ENCODE results near the gene CTNNA1.
"Not testable (repeated sequence)": the region's sequence is repeated elsewhere in the genome, so short reads cannot be mapped to it uniquely, and the experiment has no call there.

The CTNNA1 gene

GRCh38 chr5:138898299-138898698, 145.1 kb downstream of the CTNNA1 start:
- DNase-seq (ENCODE audit: low read depth, low spot score) = no peak

DNA sequence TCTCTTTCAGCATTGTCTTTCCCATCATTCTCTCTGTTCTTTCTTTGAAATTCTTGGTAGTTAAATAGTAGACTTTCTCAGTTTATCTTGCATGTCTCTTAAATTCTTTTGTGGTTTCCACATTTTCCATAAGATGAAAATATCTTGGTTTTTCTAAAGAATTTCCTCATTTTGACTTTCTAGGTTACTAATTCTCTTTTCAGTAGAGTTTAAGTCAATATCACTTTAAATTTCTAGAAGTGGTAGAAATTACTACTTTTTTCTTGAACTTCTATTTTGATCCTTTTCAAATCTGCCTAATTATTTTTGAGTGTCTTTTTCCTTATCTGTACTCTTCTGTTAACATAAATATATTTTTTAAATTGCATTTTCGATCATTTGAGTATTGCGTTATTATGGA, 145.5 kb downstream of the CTNNA1 start:
- no peak for DNase-seq (ENCODE audit: low read depth, low spot score)

DNA sequence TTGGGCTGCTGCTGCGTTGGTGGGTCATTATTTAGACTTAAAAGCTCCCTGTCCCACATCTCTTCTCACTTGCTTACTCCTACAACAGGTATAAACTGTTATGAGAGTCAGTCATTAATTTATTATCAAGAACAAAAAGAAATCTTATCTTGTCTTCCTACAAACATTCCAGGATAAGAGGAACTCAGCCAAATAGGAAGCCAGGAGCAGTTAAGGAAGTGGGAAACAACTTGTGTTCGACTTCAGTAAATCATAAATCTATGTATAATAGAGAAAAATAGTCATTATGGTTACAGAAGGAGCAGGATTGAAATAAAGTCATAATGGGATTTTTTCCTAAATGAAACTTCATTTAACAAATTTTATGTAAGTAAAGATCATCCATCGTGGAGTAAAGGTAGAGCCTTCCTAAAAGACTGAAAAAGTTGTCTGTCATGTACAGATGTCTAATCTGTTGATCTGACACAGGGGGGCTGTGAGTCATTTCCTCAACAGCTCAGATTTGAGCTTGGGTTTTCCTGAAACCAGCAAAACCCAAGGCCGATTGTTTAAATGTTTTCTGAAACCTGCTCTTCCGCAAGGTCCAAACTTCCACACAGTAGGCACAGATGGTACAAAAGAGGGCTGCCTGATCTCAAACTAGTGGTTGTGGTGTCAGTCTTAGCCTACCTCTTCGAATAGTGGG, 147.2 kb downstream of the CTNNA1 start:
- no peak for DNase-seq (ENCODE audit: low read depth, low spot score)

DNA sequence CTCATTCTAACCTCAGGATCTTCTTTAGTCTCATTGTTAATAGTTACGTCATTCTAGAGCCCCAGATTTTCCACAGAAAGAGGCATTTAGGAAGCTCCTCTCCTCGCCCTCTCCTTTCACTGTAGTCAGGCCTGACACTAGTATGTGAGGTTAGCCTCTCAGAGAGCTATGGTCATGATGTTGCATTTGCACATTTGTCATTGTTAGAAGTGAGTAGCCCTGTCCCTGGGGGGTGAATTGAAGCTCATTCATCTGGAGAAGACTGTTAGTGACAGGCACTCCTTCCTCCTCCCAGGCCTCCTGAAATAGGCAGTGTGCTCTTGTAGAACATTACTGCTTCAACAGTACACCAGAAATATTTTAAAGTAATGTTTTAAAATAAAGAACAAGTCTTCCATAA, 148.5 kb downstream of the CTNNA1 start:
- DNase-seq (ENCODE audit: low read depth, low spot score) = no peak

- DNase-seq (ENCODE audit: low read depth, low spot score) = no peak
These were observed 150.0 kb downstream of the CTNNA1 start for GRCh38 chr5:138903130-138903775.

- no peak for DNase-seq (ENCODE audit: low read depth, low spot score)
These were observed 152.3 kb downstream of the CTNNA1 start for GRCh38 chr5:138905541-138905940.

DNA sequence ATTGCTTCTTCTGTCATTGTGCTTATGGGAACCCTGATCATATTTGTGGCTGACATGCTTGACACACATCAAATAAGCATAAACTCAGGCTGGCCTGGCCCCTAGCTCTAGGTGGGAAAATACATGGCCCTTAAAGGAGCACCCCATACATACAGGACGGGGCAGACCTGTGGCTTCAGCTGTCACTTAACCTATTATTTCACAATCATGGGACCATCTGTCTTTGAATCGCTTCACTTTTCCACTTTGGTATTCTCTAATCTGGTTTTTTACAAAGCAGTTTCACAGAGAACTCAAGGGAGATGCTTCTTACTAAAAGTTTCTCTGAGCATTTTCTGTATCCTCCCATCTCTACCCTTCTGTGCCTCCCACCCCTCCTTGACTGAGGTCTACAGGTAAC, 156.5 kb downstream of the CTNNA1 start:
- no peak for DNase-seq (ENCODE audit: low read depth, low spot score)

DNA sequence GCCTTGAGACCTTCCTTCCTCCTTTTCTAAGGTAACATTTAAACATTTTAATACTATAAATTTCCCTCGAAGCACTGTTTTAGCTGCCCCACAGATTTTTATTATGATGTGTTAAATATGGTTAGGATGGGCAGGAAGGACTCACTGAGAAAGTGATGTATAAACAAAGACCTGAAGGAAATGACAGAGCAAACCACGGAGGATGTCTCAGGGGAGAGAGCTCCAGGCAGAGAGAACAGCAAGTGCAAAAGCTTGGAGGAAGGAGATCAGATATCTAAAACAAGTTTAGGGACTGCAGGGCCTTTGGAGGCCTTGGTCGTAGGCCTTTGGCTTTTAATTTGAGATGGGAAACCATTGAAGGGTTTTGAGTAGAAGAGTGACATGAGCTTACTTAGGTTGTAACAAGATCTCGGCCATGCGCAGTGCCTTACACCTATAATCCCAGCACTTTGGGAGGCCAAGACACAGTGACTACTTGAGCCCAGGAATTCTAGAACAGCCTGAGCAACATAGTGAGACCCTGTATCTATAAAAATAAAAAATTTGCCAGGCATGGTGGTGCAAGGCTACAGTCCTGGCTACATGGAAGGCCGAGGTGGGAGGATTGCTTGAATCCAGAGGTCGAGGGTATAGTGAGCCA, 157.4 kb downstream of the CTNNA1 start:
- DNase-seq (ENCODE audit: low read depth, low spot score) = no peak

- DNase-seq (ENCODE audit: low read depth, low spot score) = no peak
These were observed 158.2 kb downstream of the CTNNA1 start for GRCh38 chr5:138911441-138911840.

DNA sequence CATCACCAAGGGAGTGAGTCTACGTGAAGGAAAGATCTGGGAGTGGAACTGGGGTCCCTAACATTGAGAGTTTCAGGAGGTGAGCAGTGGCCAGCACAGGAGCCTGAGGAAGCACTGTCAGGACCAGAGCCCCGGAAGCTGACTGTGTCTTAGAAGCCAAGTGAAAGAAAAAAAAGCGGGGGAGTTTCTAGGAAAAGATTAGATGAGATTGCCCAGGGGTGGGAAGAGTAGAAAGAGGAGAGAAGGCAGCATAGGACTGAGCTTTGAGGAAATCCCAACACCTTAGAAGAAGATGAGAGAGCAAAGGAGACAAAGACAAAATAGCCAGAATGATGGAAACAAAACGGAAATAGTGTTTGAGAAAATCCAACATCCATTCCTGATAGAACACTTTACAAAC, 158.9 kb downstream of the CTNNA1 start:
- DNase-seq (ENCODE audit: low read depth, low spot score) = no peak

DNA sequence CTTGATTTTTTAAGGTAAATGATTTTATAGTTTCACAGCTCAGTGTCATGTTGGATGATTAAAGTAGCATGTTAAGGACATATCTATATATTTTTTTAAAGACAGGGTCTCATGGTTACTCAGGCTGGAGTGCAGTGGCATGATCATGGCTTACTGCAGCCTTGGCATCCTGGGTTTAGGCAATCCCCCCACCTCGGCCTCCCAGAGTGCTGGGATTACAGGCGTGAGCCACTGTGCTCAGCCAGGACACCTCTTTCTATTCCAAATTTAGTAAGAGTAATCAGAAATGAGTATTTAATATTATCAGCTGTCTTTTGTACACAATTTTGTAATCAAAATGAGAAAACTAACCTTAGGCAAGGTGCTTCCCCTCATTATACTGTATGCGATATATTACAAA, 160.5 kb downstream of the CTNNA1 start:
- no peak for DNase-seq (ENCODE audit: low read depth, low spot score)

- DNase-seq (ENCODE audit: low read depth, low spot score) = no peak
These were observed 161.1 kb downstream of the CTNNA1 start for GRCh38 chr5:138914338-138914737.

DNA sequence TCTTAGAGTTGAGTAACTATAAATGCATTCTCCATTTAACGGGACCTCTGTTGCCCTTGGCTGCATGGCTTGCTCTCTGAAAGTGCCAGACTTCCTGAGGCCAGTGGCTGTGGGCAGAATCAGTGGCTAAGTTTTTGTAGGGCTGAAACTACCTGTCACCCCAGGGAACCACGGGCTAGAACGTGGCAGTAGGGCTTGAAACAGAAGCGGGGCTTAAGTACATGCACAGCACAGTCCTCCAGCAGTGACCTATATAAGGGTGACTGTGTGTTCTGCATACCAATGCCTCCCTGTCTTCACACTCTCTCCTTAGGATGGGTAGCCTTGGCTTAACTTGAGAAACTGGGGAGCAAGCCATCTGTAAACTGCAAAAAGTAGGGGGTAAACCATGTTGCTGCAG, 165.5 kb downstream of the CTNNA1 start:
- DNase-seq (ENCODE audit: low read depth, low spot score) = no peak

DNA sequence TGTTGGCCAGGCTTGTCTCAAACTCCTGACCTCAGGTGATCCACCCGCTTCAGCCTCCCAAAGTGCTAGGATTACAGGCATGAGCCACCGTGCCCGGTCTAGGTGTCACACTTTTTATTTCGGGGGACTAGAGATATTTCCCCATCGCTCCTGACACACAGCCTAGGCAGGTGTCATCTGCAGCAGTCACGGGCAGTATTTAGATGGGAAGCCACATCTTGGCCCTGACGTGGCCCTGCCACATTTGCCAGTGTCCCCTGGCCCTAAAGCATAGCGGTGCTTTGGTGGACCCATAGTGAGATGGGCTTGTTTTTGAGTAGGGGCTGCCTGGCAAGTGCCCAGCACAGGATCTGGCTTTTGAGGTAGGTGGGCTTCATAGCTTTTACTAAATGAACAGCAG, 167.0 kb downstream of the CTNNA1 start:
- no peak for DNase-seq (ENCODE audit: low read depth, low spot score)

DNA sequence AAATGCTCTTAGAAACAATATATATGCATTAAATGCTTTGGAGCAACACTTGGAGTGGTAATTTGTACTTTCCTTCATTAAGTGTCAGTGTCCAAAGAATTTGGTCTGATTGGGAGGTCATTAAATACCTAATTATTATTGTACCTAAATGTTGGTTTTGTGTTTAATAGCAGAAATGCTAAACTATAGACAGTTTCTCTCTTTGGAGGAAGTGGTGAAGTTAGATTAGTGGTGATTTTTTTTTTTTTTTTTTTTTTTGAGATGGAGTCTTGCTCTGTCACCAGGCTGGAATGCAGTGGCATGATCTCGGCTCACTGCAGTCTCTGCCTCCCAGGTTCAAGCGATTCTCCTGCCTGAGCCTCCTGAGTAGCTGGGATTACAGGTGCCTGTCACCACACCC, 168.1 kb downstream of the CTNNA1 start:
- DNase-seq (ENCODE audit: low read depth, low spot score) = not testable (repeated sequence)

- DNase-seq (ENCODE audit: low read depth, low spot score) = no peak
These were observed 169.3 kb downstream of the CTNNA1 start for GRCh38 chr5:138922494-138922893.

DNA sequence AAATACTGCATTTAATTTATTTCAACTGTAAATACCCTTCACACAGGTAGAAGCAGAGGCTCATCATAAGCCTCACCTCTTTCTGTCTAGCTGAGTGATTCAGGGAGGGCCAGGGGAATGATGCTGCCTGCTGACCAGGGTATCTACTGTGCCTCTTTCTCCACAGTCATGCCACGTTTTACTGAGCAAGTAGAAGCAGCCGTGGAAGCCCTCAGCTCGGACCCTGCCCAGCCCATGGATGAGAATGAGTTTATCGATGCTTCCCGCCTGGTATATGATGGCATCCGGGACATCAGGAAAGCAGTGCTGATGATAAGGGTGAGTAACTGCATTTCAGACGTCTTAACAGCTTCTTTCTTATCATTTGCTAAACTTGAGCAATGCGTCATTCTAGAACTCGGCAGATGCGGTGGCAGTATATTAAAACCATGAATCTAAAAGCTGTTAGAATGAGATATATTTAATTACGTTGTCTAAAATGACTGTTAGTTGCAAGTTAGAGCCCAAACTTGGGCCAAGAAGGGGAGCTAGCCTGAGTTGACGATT, 171.9 kb downstream of the CTNNA1 start:
- DNase-seq (ENCODE audit: low read depth, low spot score) = no peak

- no peak for DNase-seq (ENCODE audit: low read depth, low spot score)
These were observed 173.0 kb downstream of the CTNNA1 start for GRCh38 chr5:138926257-138926656.

GRCh38 chr5:138926688-138927448, 173.6 kb downstream of the CTNNA1 start:
- no peak for DNase-seq (ENCODE audit: low read depth, low spot score)

DNA sequence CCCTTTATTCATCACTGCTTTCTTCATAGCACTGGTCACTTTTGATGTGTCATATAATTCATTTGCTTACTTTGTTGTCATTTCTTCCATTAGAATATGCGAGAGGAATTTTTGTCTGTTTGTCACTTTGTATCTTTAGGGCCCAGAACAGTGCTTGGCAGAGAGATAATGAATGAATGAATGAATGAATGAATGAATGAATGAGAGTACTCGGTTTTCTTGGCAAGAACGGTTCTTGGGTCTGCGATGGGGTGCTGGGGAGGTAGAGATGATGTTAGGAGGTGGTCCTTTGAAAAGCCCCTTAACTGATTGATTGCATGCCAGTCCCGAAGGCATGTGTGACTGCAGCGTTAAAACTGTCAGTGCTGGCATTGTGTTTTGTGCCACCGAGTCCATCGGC, 174.3 kb downstream of the CTNNA1 start:
- no peak for DNase-seq (ENCODE audit: low read depth, low spot score)

- DNase-seq (ENCODE audit: low read depth, low spot score) = no peak
These were observed 174.8 kb downstream of the CTNNA1 start for GRCh38 chr5:138927979-138928378.

- DNase-seq (ENCODE audit: low read depth, low spot score) = no peak
These were observed 176.3 kb downstream of the CTNNA1 start for GRCh38 chr5:138929571-138929955.

All from activated CD4-positive, CD25-positive, alpha-beta regulatory T cell treated with anti-CD3 and anti-CD28 coated beads, Interleukin-2, amount 50 U/mL, for 16 hours (primary cell).